T-cell (primary cell): ENCODE data around the gene LRRIQ1. TPM values are rescaled to one million over a fixed set of nuclear protein-coding genes. Genes with fewer than 3 reads are reported as not detected.
"Not testable (repeated sequence)": the region's sequence is repeated elsewhere in the genome, so short reads cannot be mapped to it uniquely, and the experiment has no call there.

Source experiments
- ATAC-seq, 4 experiments: fragments of 200-7000 bp in 3 of 4; fragments of 150-1000 bp in 1 of 4; cut with Tn5 transposase; replicated peaks in 1 of 4; 1 replicate in 3 of 4; 2 replicates in 1 of 4; pipeline ENCODE4 v1.10.0; 2021; ENCODE audit warnings: moderate library complexity in 3 of 4, mild to moderate bottlenecking in 2 of 4, moderate number of reproducible peaks in 1 of 4
- CTCF ChIA-PET, 2 donors: fragments of 300-600 bp; sonication (Branson Sonifier 250); formaldehyde crosslinking; loops; one replicate each; lab custom pipeline; 2022; ENCODE audit warnings: antibody characterized with exemption in 2 of 2; lab: Charles Lee
- POLR2A ChIA-PET, 2 donors: fragments of 300-600 bp; sonication (Branson Sonifier 250); formaldehyde crosslinking; loops; one replicate each; lab custom pipeline; 2022; ENCODE audit warnings: antibody characterized with exemption in 2 of 2; lab: Charles Lee
- DNase-seq, 35 experiments: peaks; one replicate each; pipeline versions ENCODE4 v3.0.0 to v3.0.0-alpha.2; 2013 to 2023
- H3K27ac ChIP-seq: one replicate; pipeline ENCODE4 v1.5.1; 2013; ENCODE audit warnings: low read length
- H3K27me3 ChIP-seq, 2 experiments: replicated peaks in 1 of 2; 1 replicate in 1 of 2; 2 replicates in 1 of 2; pipeline versions ENCODE4 v1.6.1 to v1.7.0; 2013; ENCODE audit warnings: low read length in 1 of 2, mixed read lengths in 1 of 2; ENCODE audit not compliant: control insufficient read depth in 2 of 2, insufficient read depth in 2 of 2; ENCODE audit errors: extremely low read depth in 1 of 2
- H3K36me3 ChIP-seq, 2 donors: 1 replicate in 1 of 2; 2 replicates in 1 of 2; pipeline versions ENCODE4 v1.6.1 to v1.7.0; 2013; ENCODE audit warnings: low read length in 1 of 2; ENCODE audit not compliant: control insufficient read depth in 2 of 2, insufficient read depth in 1 of 2; ENCODE audit errors: extremely low read depth in 1 of 2
- H3K4me1 ChIP-seq, 2 experiments: 1 replicate in 1 of 2; 2 replicates in 1 of 2; pipeline versions ENCODE4 v1.6.1 to v1.7.0; 2013; ENCODE audit warnings: low read length in 2 of 2, mixed read lengths in 1 of 2; ENCODE audit not compliant: insufficient read depth in 2 of 2, control insufficient read depth in 1 of 2; ENCODE audit errors: extremely low read depth in 1 of 2
- H3K4me3 ChIP-seq, 2 donors: 1 replicate in 1 of 2; 2 replicates in 1 of 2; pipeline versions ENCODE4 v1.5.1 to v1.7.0; 2013; ENCODE audit warnings: mild to moderate bottlenecking in 2 of 2, low read length in 1 of 2, moderate library complexity in 1 of 2; ENCODE audit not compliant: control insufficient read depth in 1 of 2; ENCODE audit errors: extremely low read depth in 1 of 2
- H3K9me3 ChIP-seq: 2 replicates; pipeline ENCODE4 v1.7.0; 2013
- H3K27ac Mint-ChIP-seq, 2 donors: one replicate each; pipeline ENCODE4 v1.8.0; 2020 to 2021; ENCODE audit warnings: mild to moderate bottlenecking in 2 of 2, mixed read lengths in 2 of 2
- H3K27me3 Mint-ChIP-seq, 2 donors: one replicate each; pipeline ENCODE4 v1.8.0; 2021 to 2022; ENCODE audit warnings: mixed read lengths in 2 of 2
- H3K36me3 Mint-ChIP-seq: one replicate; pipeline ENCODE4 v1.8.0; 2021; ENCODE audit warnings: mixed read lengths
- H3K4me1 Mint-ChIP-seq, 3 donors: one replicate each; pipeline ENCODE4 v1.8.0; 2020 to 2022; ENCODE audit warnings: mixed read lengths in 3 of 3, mild to moderate bottlenecking in 1 of 3
- H3K4me3 Mint-ChIP-seq, 3 donors: one replicate each; pipeline ENCODE4 v1.8.0; 2020 to 2022; ENCODE audit warnings: mild to moderate bottlenecking in 3 of 3, mixed read lengths in 3 of 3, moderate library complexity in 3 of 3
- H3K9me3 Mint-ChIP-seq, 3 donors: one replicate each; pipeline ENCODE4 v1.8.0; 2020 to 2022; ENCODE audit warnings: mixed read lengths in 3 of 3
- WGBS: methylation state at CpG from one replicate; pipeline ENCODE4 v1.1.5; 2013; ENCODE audit warnings: missing lambda C conversion rate; ENCODE audit not compliant: insufficient coverage; 5-methylcytosine and 5-hydroxymethylcytosine counted together
- total RNA-seq, 35 experiments: library from RNA in 6 of 35; stranded (reverse) in 6 of 35; fragments of 120-200 nt in 1 of 35; gene quantifications; one replicate each; pipeline versions ENCODE4 v1.2.1 to v1.2.4 and lab custom pipeline; 2013 to 2026

LRRIQ1 gene
- total RNA-seq, 5 donors from 2014 or later (not counting 1 experiment from before 2014, with no cell fraction given), result not detected

DNA sequence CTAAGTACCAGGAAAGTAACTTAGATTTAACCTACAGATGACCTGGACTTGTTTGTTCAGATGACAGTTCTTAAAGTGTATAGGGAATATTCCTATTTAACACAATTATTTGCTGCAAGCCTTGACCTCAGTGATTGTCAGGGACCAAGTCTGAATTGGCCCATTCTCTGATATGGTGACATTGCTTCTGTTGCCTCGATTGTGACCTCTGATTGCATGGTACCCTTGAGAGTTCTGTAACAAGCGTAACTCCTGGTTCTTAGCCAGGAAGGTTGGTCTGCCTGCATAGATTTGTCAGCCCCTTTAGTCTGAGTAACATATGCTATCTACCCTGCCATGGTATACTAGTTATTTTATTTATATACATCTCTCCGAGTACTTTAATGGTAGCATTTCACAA, 150.1 kb downstream of the LRRIQ1 start:
- Histone ChIP-seq H3K4me3 (no peak overlapping the region), H3K27me3 (no peaks in the 10 kb centered on the region), H3K27ac (no peak overlapping the region), H3K9me3 (no peaks in the 10 kb centered on the region), H3K36me3 (no peaks in the 10 kb centered on the region), H3K4me1 (no peaks in the 10 kb centered on the region)
- 14% methylated on average over 1 of the region's 3 CpGs for WGBS
- ATAC-seq (no peak), DNase-seq (no peak)
- Mint-ChIP-seq H3K36me3 (no peaks in the 10 kb centered on the region), H3K27ac (no peak overlapping the region), H3K9me3 (peaks cover 0 to 3% (median 0%) of the 10 kb centered on the region in 3 donors), H3K27me3 (no peaks in the 10 kb centered on the region), H3K4me1 (no peaks in the 10 kb centered on the region), H3K4me3 (no peak overlapping the region)
- ChIA-PET POLR2A (no interaction called here), CTCF (no interaction called here)

DNA sequence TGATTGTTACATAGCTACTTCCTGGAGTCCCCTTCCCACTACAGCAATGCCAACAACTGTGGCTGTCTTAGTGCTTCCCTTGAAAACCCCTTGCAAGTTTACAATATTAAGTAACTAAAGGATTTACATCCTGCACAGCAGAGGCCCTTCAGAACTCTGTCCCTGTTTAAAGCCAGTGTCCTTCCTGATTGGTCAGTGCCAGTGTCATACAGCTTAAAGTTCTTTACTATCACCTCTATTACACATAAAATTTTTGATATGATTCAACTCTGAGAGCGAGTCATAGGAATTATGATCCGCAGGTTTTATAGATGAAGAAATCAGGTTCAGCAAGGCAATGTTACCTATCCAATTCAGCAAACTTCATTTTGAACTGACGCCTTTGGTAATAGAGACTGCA, 152.5 kb downstream of the LRRIQ1 start:
- Mint-ChIP-seq H3K9me3 (peaks cover 0 to 5% (median 0%) of the 10 kb centered on the region in 3 donors), H3K4me3 (no peak overlapping the region), H3K36me3 (no peaks in the 10 kb centered on the region), H3K4me1 (no peaks in the 10 kb centered on the region), H3K27ac (no peak overlapping the region), H3K27me3 (no peaks in the 10 kb centered on the region)
- ChIA-PET CTCF (interaction anchor here in 1 of 2 donors (0.6 kb wide), 1 partner anchor 121 kb away, joined by 3 read pairs; no protein-coding TSS in a partner anchor), POLR2A (interaction anchor here in 1 of 2 donors (0.6 kb wide), 1 partner anchor 71 kb away, joined by 11 read pairs; no protein-coding TSS in a partner anchor)
- Histone ChIP-seq H3K27ac (no peak overlapping the region), H3K9me3 (no peaks in the 10 kb centered on the region), H3K4me1 (no peaks in the 10 kb centered on the region), H3K27me3 (no peaks in the 10 kb centered on the region), H3K36me3 (no peaks in the 10 kb centered on the region), H3K4me3 (no peak overlapping the region)
- no peak for ATAC-seq
- DNase-seq, result no peak
- WGBS, result no CpG with 5 or more reads among the region's 3 CpGs

DNA sequence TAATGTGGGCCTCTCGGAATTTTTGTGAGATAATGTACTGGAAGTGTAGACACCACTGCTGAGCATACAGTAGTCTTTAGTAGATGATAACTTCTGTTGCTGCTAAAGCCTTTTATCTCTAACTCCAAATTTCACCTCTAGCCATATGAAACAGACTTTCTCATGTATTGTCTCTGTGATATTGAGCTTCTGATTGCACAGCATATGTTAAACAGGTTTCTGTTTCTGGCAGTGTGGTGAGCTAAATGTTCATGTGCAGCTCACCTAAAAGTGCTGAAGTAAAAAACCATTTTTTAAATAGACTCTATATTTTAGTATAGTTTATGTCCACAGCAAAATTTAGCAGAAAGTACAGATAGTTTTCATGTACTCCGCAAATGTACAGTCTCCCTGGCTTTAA, 154.6 kb downstream of the LRRIQ1 start:
- POLR2A ChIA-PET, result interaction anchor here in 1 of 2 donors (0.7 kb wide), 1 partner anchor 107 kb away, joined by 3 read pairs; no protein-coding TSS in a partner anchor
- CTCF ChIA-PET, result no interaction called here
- H3K4me1 Mint-ChIP-seq, result no peaks in the 10 kb centered on the region
- H3K9me3 Mint-ChIP-seq, result peaks cover 0 to 10% (median 0%) of the 10 kb centered on the region in 3 donors
- H3K27ac ChIP-seq, result no peak overlapping the region
- DNase-seq (no peak), ATAC-seq (no peak)
- H3K27me3 ChIP-seq, result no peaks in the 10 kb centered on the region
- H3K36me3 ChIP-seq, result no peaks in the 10 kb centered on the region
- H3K27me3 Mint-ChIP-seq, result no peaks in the 10 kb centered on the region
- H3K27ac Mint-ChIP-seq, result no peak overlapping the region
- no CpG with 5 or more reads among the region's 2 CpGs for WGBS
- no peaks in the 10 kb centered on the region for H3K9me3 ChIP-seq
- H3K36me3 Mint-ChIP-seq, result no peaks in the 10 kb centered on the region
- H3K4me3 ChIP-seq, result no peak overlapping the region
- H3K4me3 Mint-ChIP-seq, result no peak overlapping the region
- H3K4me1 ChIP-seq, result no peaks in the 10 kb centered on the region

DNA sequence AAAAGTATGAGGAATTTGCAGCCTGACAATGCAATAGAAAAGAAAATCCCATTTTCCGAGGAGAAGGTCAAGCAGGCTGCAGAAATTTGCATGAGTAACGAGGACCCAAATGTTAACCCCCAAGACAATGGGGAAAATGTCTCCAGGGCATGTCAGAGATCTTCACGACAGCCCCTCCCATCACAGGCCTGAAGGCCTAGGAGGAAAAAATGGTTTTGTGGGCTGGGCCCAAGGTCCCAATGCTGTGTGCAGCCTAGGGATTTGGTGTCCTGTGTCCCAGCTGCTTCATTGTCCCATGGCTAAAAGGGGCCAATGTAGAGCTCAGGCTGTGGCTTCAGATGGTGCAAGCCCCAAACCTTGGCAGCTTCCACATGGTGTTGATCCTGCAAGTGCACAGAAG, 167.7 kb downstream of the LRRIQ1 start:
- DNase-seq, POLR2A ChIA-PET, ATAC-seq, CTCF ChIA-PET, H3K27ac ChIP-seq, H3K4me3 Mint-ChIP-seq, H3K27me3 ChIP-seq, H3K27ac Mint-ChIP-seq, H3K36me3 Mint-ChIP-seq, H3K4me1 ChIP-seq, H3K36me3 ChIP-seq, H3K27me3 Mint-ChIP-seq, H3K4me1 Mint-ChIP-seq, H3K4me3 ChIP-seq, H3K9me3 ChIP-seq: not testable (repeated sequence)
- WGBS, result 83% methylated on average over 2 of the region's 3 CpGs
- peaks cover 15 to 36% (median 20%) of the 10 kb centered on the region in 3 donors for H3K9me3 Mint-ChIP-seq

DNA sequence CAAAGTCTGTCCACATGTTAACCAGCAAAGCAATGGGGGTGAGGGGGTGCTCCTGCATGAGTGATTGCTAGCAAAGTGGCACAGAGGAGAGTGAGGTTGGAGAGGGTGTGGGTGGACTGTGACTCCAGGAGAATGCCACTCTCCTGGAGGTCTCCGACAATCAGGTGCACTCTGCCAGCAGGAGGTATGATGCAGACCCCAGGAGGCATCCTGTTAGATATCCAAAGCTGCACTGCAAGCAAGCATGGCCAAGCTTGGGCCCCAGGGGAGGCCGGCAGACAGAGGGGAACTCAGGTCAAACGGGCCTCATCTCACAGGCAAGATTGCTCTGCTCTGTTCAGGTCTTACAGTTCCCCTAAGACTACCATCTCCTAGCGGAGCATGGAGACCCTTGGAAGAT, 170.4 kb downstream of the LRRIQ1 start:
- H3K9me3 Mint-ChIP-seq, result peaks cover 15 to 26% (median 17%) of the 10 kb centered on the region in 3 donors
- WGBS, result 73% methylated on average over 4 of the region's 4 CpGs

DNA sequence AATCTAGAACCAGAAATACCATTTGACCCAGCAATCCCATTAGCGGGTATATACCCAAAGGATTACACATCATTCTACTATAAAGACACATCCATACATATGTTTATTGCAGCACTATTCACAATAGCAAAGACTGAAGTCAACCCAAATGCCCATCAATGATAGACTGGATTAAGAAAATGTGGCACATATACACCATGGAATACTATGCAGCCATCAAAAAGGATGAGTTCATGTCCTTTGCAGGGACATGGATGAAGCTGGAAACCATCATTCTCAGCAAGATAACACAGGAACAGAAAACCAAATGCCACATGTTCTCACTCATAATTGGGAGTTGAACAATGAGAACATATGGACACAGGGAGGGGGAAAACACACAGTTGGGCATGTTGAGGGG, 188.2 kb downstream of the LRRIQ1 start:
- H3K27ac ChIP-seq, H3K27me3 Mint-ChIP-seq, H3K9me3 ChIP-seq, H3K4me1 ChIP-seq, POLR2A ChIA-PET, ATAC-seq, H3K36me3 Mint-ChIP-seq, H3K27ac Mint-ChIP-seq, DNase-seq, H3K4me3 ChIP-seq, CTCF ChIA-PET, H3K36me3 ChIP-seq, H3K27me3 ChIP-seq, H3K4me1 Mint-ChIP-seq, H3K4me3 Mint-ChIP-seq: not testable (repeated sequence)
- no CpG with 5 or more reads among the region's 1 CpG for WGBS
- peaks cover 2 to 20% (median 20%) of the 10 kb centered on the region in 3 donors for H3K9me3 Mint-ChIP-seq

More for the DNA sequence above, 170.4 kb downstream of the LRRIQ1 start:
- Histone ChIP-seq H3K36me3 (no peaks in the 10 kb centered on the region), H3K27ac (no peak overlapping the region), H3K4me3 (no peak overlapping the region), H3K4me1 (no peaks in the 10 kb centered on the region), H3K27me3 (no peaks in the 10 kb centered on the region), H3K9me3 (no peaks in the 10 kb centered on the region)
- no peak for DNase-seq
- H3K4me1 Mint-ChIP-seq, result no peaks in the 10 kb centered on the region
- H3K27ac Mint-ChIP-seq, result no peak overlapping the region
- ChIA-PET CTCF (interaction anchor here in 1 of 2 donors (0.6 kb wide), 1 partner anchor 413 kb away, joined by 3 read pairs; no protein-coding TSS in a partner anchor), POLR2A (no interaction called here)
- no peaks in the 10 kb centered on the region for H3K36me3 Mint-ChIP-seq
- no peak overlapping the region for H3K4me3 Mint-ChIP-seq
- no peaks in the 10 kb centered on the region for H3K27me3 Mint-ChIP-seq
- no peak for ATAC-seq

DNA sequence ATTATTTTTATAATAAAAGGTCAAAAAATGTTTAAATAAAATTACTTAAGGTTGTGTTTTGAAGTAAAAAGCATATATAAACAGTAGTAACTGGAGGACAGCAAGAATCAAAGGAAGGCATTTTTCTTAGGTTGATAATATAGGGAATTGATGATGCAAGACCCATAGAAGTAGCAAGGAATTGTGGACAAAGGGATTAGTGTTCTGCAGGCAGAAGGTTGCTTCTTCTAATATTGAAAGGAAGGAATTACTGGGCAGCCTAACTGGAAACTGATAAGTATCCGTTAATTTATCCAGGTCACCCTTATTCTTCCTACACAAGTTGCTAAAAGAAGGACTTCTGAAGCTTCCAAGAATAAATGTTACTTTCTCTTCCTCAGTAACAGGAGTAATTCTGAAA, 189.3 kb downstream of the LRRIQ1 start:
- no peaks in the 10 kb centered on the region for H3K36me3 ChIP-seq
- Mint-ChIP-seq H3K4me3 (no peak overlapping the region), H3K4me1 (no peaks in the 10 kb centered on the region), H3K27me3 (no peaks in the 10 kb centered on the region), H3K36me3 (no peaks in the 10 kb centered on the region), H3K9me3 (peaks cover 2 to 23% (median 20%) of the 10 kb centered on the region in 3 donors), H3K27ac (no peak overlapping the region)
- no peaks in the 10 kb centered on the region for H3K27me3 ChIP-seq
- no CpG with 5 or more reads among the region's 1 CpG for WGBS
- ChIA-PET POLR2A (no interaction called here), CTCF (no interaction called here)
- no peaks in the 10 kb centered on the region for H3K9me3 ChIP-seq
- H3K4me1 ChIP-seq, result no peaks in the 10 kb centered on the region
- DNase-seq (no peak), ATAC-seq (no peak)
- no peak overlapping the region for H3K4me3 ChIP-seq
- no peak overlapping the region for H3K27ac ChIP-seq
